Lung (tissue), 12 donors: ENCODE measurements around the gene KLRF2. TPM values are rescaled to one million over a fixed set of nuclear protein-coding genes. Genes with fewer than 3 reads are reported as not detected.

Source experiments
- ATAC-seq: fragments of 200-7000 bp; cut with Tn5 transposase; one replicate; pipeline ENCODE4 v1.9.1; 2020; ENCODE audit warnings: moderate number of reproducible peaks; ENCODE audit not compliant: insufficient read depth, low FRiP score
- DNase-seq, 3 donors: peaks; one replicate each; pipeline ENCODE4 v3.0.0-alpha.2; 2013 to 2017
- H3K27ac ChIP-seq, 2 donors: one replicate each; pipeline ENCODE4 v1.5.1; 2013; ENCODE audit warnings: mild to moderate bottlenecking in 2 of 2, moderate library complexity in 2 of 2, control low read depth in 1 of 2, inconsistent platforms in 1 of 2, low read depth in 1 of 2, low read length in 1 of 2
- H3K27me3 ChIP-seq, 3 donors: one replicate each; pipeline ENCODE4 v1.5.1; 2013; ENCODE audit warnings: low read length in 2 of 3; ENCODE audit not compliant: control insufficient read depth in 3 of 3, insufficient read depth in 3 of 3
- H3K36me3 ChIP-seq, 4 donors: one replicate each; pipeline ENCODE4 v1.5.1; 2013; ENCODE audit warnings: low read length in 4 of 4, mild to moderate bottlenecking in 1 of 4, moderate library complexity in 1 of 4; ENCODE audit not compliant: control insufficient read depth in 4 of 4, insufficient read depth in 4 of 4
- H3K4me1 ChIP-seq, 5 donors: one replicate each; pipeline ENCODE4 v1.5.1; 2013; ENCODE audit warnings: low read length in 5 of 5, mild to moderate bottlenecking in 2 of 5, moderate library complexity in 1 of 5; ENCODE audit not compliant: control insufficient read depth in 5 of 5, insufficient read depth in 5 of 5
- H3K4me3 ChIP-seq: one replicate; pipeline ENCODE4 v1.5.1; 2013; ENCODE audit warnings: mild to moderate bottlenecking, control low read depth, moderate library complexity
- H3K9ac ChIP-seq, 2 donors: one replicate each; pipeline ENCODE4 v1.5.1; 2013; ENCODE audit warnings: low read length in 2 of 2, control low read depth in 1 of 2; ENCODE audit not compliant: insufficient read depth in 1 of 2
- H3K9me3 ChIP-seq, 4 donors: one replicate each; pipeline ENCODE4 v1.5.1; 2013; ENCODE audit warnings: low read length in 3 of 4, mild to moderate bottlenecking in 1 of 4, moderate library complexity in 1 of 4; ENCODE audit not compliant: control insufficient read depth in 4 of 4, insufficient read depth in 3 of 4
- CTCF ChIP-seq: IDR thresholded peaks from 2 replicates; pipeline ENCODE4 v1.5.1; 2012; ENCODE audit warnings: mild to moderate bottlenecking; ENCODE audit errors: control extremely low read depth, extremely low read depth
- WGBS, 2 donors: extraction: QIAGEN DNeasy Blood & Tissue Kit; methylation state at CpG; one replicate each; pipeline ENCODE4 v1.1.7; 2013; 5-methylcytosine and 5-hydroxymethylcytosine counted together
- polyA plus RNA-seq, 2 donors: library from polyadenylated mRNA; stranded (reverse); fragments of 200-250 nt; gene quantifications; one replicate each; pipeline ENCODE4 v1.2.1, GENCODE V29; 2013
- total RNA-seq, 2 donors: library from RNA; depleted of rRNA in 1 of 2; stranded (reverse); fragments of >200 nt in 1 of 2; gene quantifications; one replicate each; pipeline ENCODE4 v1.2.1, GENCODE V29; 2014 to 2021
- donor health status: control.
- donor health status: control.
- donor health status: Bipolar disorder and iron deficiency.
- donor health status: healthy.
- donor health status: DM: yes; HTN: yes; CAD: no.

Gene KLRF2
- total and polyA plus RNA-seq, 4 donors: not detected

- H3K4me1 ChIP-seq: peaks cover 0 to 10% (median 0%) of the 10 kb centered on the region in 5 donors
- no peaks in the 10 kb centered on the region for H3K27me3 ChIP-seq
- H3K36me3 ChIP-seq: no peaks in the 10 kb centered on the region
- no peak within 1 kb of the TSS for H3K9ac ChIP-seq
- WGBS, 2 donors: 85 to 87% methylated on average over 6 of the region's 6 CpGs
- H3K27ac ChIP-seq: no peak within 1 kb of the TSS
- no peak for DNase-seq
- no peak within 1 kb of the TSS for H3K4me3 ChIP-seq
- ATAC-seq: no peak
- no peak for TF ChIP-seq CTCF
- no peaks in the 10 kb centered on the region for H3K9me3 ChIP-seq
Measured at GRCh38 chr12:9932270-9932669, 51.0 kb downstream of the KLRF2 start, which contains the start of gene CLEC2A. CLEC2A (minus strand) TSS chr12:9932370; CDS start chr12:9932329, 41 bp downstream.

- no peaks in the 10 kb centered on the region for H3K27me3 ChIP-seq
- TF ChIP-seq CTCF: no peak
- H3K36me3 ChIP-seq: no peaks in the 10 kb centered on the region
- H3K9me3 ChIP-seq: no peaks in the 10 kb centered on the region
- H3K9ac ChIP-seq: no peak overlapping the region
- no peak for ATAC-seq
- WGBS, 2 donors: 70 to 79% methylated on average over 2 of the region's 2 CpGs
- DNase-seq: no peak
- peaks cover 0 to 10% (median 0%) of the 10 kb centered on the region in 5 donors for H3K4me1 ChIP-seq
- H3K4me3 ChIP-seq: no peak overlapping the region
- H3K27ac ChIP-seq: no peak overlapping the region
Measured at GRCh38 chr12:9933958-9934357, 52.7 kb downstream of the KLRF2 start.

- no peak for ATAC-seq
- no peaks in the 10 kb centered on the region for H3K27me3 ChIP-seq
Measured at GRCh38 chr12:9935026-9935425, 53.7 kb downstream of the KLRF2 start.

More at GRCh38 chr12:9935026-9935425, 53.7 kb downstream of the KLRF2 start:
- TF ChIP-seq CTCF: no peak
- H3K27ac ChIP-seq: no peak overlapping the region
- no peaks in the 10 kb centered on the region for H3K36me3 ChIP-seq
- no peak for DNase-seq
- peaks cover 0 to 10% (median 0%) of the 10 kb centered on the region in 5 donors for H3K4me1 ChIP-seq
- 91 to 96% methylated on average over 2 of the region's 2 CpGs for WGBS, 2 donors
- no peak overlapping the region for H3K9ac ChIP-seq
- H3K9me3 ChIP-seq: no peaks in the 10 kb centered on the region
- H3K4me3 ChIP-seq: no peak overlapping the region
